HG02763 (cell line): ENCODE data around the gene KCNH6.

ENCODE experiments used
- ATAC-seq: cut with Tn5 transposase; IDR thresholded peaks from one replicate; pipeline ENCODE4 v1.9.1; 2021; ENCODE audit warnings: mild to moderate bottlenecking, moderate library complexity; ENCODE audit not compliant: unreplicated experiment

KCNH6 gene

DNA sequence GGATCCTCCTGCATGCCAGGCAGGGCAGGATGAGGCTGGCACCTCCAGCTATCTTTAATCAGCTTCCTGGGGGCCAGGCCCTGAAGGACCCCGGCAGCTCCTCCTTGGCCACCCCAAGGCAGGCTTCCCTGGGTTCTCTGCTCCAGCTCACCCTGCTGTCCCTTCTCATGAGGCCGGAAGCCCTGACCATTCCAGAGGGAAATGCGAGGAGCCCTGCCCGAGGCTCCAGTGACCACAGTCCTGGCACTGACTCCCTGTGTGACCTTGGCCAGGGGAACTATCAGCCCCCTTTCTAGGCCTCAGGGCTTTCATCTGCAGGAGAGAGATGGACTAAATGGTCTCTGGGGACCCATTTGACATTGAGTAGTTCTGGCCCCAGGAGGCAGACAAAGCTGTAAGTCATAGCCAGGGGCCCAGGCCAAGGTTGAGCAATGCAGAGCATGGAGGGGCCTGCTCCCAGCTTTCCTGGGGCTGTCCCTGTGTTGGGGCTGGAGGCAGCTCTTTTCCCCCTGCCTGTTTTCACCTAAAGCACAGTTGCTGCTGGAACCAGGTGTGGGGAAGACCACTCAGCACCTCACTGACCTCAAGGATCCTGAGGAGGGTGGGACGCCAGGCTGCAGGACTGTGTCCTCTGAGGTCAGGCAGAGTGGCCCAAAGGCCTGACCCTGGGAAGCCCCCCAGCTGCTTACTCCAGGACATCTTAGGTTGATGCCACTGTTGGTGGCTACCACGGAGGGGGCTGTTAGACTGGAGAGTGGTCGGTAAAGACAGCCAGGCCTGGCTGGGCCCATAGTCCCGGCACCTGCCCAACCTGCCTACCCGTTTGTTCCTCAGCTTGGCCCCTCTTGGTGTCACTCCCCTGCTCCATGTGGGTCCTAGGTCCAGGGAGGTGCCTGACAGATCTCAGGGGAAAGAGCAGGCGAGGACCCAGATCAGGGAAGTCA, 8.1 kb downstream of the KCNH6 start:
- no peak for ATAC-seq

GRCh38 chr17:63533433-63534077, 10.4 kb downstream of the KCNH6 start:
- ATAC-seq = no peak

DNA sequence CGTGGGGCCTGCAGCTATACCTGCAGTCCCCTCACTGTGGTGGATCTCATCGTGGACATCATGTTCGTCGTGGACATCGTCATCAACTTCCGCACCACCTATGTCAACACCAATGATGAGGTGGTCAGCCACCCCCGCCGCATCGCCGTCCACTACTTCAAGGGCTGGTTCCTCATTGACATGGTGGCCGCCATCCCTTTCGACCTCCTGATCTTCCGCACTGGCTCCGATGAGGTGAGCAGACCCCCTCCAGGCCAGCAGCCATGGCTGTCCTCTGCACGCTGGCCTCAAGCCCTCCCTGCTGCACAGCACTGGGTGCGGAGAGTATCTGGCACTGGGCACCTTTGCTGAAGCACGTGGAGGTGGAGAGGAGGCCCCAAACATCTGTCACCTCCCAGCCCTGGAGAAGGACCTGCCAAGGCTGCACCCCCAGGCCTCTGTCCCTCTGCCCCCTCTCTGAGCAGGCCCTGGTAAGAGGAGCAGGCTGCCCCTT, 11.0 kb downstream of the KCNH6 start:
- no peak for ATAC-seq

DNA sequence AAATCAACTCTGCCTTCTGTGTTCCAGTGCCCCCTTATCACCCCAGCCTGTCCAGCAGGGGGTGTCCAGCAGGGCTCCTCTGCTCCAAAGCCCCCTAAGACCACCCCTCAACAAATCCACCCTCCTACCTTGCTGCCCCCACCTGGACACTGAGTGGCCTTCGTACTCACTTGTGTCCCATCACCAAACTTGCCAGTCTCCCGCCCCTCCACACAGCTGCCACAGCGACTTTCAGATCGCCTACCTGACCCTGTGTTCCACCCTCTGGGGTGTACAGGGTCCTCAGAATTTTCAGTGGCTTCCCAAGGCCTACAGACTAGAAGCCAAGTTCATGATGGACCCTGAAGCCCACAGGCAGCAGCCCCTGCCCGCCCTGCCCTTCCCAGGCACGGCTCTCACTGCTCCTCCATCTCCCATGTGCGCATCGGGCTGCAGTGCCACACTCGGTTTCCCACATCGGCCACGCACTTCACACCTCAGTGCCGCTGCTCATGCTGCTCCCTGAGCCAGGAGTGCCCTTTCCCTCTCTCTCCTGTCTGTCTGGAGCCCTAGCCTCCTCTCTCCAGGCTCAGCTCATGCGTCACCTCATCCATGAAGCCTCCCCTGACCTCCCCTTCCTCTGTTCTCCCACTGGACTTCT, 11.8 kb downstream of the KCNH6 start:
- no peak for ATAC-seq

DNA sequence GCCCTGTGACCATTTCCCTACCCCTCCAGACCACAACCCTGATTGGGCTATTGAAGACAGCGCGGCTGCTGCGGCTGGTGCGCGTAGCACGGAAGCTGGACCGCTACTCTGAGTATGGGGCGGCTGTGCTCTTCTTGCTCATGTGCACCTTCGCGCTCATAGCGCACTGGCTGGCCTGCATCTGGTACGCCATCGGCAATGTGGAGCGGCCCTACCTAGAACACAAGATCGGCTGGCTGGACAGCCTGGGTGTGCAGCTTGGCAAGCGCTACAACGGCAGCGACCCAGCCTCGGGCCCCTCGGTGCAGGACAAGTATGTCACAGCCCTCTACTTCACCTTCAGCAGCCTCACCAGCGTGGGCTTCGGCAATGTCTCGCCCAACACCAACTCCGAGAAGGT, 12.5 kb downstream of the KCNH6 start:
- no peak for ATAC-seq

DNA sequence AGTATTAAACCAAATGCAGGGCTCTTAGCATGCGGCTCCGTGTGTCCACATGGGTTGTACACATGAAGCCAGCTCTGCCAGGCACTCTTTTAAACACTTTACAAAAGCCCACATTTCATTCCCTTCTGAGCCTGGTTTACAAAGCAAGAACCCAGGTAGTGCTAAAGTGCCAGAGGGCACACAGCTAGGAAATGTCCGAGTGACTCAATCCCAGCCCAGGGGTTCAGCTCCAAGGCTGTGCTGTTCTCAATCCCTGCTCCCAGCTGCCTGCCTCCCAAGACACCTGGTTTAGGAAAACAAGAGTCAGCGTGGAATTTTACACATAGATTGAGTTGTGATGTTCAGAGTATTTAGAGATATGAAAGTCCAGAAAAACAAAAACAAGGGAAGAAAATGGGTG, 13.8 kb downstream of the KCNH6 start:
- no peak for ATAC-seq

DNA sequence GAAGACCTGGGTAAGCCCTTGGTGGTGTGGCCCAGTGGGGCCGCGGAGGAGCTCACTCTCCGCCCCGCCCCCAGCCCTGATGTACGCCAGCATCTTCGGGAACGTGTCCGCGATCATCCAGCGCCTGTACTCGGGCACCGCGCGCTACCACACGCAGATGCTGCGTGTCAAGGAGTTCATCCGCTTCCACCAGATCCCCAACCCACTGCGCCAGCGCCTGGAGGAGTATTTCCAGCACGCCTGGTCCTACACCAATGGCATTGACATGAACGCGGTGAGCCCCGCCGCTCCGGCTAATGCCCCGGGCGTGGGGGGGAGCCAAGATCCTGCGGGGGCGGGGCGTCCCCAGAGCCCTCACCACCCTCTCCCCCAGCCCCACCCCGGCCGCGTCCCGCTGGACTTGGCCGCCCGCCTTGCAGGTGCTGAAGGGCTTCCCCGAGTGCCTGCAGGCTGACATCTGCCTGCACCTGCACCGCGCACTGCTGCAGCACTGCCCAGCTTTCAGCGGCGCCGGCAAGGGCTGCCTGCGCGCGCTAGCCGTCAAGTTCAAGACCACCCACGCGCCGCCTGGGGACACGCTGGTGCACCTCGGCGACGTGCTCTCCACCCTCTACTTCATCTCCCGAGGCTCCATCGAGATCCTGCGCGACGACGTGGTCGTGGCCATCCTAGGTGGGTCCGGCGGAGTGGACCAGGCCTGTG, 15.0 kb downstream of the KCNH6 start:
- no peak for ATAC-seq

DNA sequence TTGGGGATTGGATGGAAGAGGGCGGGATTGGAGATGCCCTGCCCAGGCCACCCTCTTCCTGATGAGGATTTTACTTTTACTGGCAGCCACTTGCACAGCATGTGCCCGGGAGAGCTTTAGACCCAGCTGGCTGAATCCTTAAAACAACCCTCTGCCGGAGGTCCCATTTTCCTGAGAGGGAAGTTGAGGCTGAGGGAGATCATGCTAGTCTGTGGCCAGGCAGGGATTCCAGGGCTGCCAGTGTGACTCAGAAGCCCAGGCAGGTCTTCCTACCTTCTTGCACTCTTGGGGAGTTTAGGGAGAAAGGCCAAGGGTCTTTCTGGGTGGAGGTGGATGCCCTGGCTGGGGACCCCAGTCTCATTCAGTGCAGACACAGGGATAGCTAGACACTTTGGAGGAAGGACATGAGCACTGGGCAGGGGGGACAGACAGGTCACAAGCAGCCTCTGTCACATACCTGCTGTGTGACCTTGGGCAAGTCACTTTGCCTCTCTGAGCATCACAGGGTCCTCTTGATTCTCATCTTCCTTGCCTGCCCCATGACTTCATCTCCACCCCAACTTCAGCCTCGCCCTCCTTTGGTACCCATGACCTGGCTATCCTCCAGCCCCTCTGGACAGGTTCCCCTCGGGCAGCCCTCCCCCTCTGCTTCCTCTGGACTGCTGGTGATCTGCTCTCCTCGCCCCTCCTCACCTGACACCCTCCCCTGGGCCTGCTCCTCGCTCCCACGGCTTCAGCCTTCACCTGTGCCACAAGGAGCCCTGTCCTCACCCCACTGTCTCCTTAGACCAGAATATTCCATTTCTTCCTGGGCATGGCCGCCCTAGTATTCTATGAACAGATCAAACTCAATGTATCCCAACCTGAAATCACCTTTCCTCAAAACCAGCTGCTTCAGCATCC, 15.8 kb downstream of the KCNH6 start:
- no peak for ATAC-seq

DNA sequence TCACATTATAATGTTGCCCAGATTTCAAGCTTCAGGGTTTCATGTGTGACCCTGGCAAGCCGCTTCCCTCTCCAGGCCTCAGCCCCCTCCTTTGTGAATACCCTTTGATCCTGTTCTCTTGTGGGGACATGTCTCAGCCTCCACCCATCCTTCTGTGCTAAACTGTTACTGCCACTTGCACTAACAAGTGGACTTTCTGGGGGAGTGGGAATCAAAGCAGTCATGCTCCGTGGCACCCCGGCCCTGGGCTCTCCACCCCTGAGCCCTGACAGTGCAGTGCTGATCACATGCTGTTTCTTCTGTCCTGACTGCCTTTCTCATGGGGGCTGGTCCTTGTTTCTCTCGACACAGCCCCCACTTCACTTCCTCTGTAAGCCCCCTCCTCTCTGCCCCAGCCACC, 17.4 kb downstream of the KCNH6 start:
- no peak for ATAC-seq

DNA sequence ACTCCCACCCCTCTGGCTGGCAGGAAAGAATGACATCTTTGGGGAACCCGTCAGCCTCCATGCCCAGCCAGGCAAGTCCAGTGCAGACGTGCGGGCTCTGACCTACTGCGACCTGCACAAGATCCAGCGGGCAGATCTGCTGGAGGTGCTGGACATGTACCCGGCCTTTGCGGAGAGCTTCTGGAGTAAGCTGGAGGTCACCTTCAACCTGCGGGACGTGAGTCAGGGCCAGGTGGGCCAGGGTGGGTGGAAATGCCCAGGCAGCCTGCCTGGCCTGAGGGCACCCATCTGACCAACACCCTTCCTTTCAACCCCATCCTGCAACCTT, 19.0 kb downstream of the KCNH6 start:
- no peak for ATAC-seq

DNA sequence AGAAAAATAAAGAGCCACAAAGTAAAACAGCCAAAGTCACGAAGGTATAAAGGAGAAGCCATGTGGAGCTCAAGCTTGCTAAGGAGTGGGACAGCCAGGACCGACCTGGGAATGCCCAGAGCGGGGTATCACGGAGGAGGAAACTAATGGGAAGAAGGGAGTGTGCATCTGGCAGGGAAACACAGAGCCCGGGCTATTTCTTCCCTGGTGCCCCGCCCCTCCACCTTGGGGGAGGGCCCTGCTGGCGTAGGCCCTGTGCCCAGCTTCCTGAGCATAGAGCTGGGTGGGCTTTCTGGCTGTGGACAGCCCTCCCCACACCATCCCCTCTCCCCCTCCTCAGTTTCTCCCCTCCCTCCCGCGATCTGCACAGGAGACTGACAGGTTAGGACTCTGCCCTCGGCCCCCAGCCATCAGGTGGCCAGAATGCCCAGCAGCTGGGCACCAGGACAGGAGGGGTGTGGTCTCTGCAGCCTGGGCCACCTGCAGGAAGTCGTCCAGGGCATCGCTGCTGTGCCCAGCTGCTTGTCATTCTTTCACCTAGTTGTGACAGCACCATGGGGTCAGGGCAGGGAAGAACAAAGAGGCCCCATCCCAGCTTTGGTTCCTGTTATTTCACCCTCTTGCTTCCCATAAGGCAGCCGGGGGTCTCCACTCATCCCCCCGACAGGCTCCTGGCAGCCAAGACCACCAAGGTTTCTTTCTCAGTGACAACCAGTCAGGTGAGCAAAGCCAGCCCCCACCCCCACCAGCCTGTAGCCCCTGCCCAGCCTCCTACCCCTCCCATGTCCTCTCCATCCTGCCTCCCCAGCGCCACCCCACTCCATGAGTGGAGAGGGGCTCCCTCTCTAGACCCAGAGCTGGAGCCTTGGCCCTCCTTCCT, 20.0 kb downstream of the KCNH6 start:
- ATAC-seq = no peak

- no peak for ATAC-seq
Measured at GRCh38 chr17:63543822-63544420, 20.8 kb downstream of the KCNH6 start.

DNA sequence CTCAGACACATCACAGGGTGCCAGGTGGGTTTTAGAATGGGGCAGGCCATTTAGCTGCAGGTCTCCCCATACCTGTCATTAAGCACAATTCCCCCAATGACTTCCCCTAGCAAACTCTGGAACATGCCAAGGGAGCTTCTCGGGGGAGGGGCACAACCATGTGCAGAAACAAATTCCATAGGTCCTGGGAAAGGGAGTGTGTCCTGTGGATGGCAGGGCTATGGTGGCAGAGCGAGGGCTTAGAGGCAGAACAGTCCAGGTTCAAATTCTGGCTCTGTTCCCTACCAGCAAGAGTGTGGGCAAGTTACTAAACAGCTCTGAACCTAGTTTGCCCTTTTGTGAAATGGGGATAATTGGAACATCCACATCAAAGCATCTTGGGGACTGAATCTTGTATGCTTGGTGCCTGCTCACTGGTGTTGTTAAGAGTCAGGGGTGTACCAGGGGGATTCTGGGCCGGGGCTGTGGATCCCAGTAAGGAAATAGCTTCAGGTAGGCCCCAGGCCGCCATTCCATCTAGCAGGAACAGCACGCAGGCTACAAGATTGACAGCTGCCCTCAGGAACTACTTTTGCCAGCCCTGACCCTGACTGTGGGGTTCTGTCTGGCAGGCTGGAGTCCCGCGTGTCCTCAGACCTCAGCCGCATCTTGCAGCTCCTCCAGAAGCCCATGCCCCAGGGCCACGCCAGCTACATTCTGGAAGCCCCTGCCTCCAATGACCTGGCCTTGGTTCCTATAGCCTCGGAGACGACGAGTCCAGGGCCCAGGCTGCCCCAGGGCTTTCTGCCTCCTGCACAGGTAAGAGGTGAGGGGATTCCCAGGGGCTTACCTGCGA, 21.5 kb downstream of the KCNH6 start:
- ATAC-seq = no peak

- ATAC-seq = no peak
Measured at GRCh38 chr17:63546308-63547082, 23.3 kb downstream of the KCNH6 start.

DNA sequence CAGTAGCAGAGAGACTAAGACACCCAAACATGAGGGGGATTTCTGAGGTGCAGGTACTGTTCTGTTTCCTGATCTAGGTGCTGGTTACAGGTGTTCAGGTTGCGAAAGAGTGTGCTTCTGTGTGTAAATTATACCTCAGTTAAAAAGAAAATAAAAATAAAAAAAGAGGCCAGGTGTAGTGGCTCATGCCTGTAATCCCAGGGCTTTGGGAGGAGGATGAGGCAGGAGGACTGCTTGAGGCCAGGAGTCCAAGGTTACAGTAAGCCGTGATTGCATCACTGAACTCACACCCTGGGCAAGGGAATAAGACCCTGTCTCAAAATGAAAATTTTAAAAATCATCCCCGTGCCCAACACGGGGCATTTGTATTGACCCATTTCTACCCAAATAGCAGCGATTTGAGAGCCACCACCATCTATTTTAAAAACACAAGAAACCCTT, 23.9 kb downstream of the KCNH6 start:
- ATAC-seq = no peak

DNA sequence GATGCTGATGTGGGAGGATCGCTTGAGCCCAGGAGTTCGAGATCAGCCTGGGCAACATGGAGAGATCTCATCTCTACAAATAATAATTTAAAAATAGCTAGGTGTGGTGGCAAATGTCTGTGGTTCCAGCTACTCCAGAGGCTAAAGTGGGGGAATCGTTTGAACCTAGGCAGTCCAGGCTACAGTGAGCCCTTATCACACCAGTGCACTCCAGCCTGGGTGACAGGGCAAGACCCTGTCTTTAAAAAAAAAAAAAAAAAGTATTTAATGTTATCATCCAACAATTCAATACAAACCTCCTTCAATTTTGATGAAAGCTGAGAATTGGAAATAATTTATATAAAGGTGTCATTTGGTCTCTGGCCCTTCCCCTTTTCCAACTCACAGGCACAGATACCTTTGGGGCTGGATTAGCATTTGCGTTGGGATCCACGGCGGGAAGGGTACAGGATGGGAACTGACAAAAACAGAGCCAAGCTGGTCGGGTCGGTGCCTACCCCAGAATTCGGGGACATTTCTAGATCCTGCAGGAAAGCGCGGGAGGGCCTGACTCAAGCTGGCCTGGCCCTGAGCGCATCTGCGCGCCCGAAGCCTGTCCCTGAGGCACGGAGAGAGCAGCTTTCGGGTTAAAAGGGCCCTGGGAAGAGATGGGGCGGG, 26.3 kb downstream of the KCNH6 start:
- ATAC-seq = peak; percentile 18
